Measurements from ENCODE around the gene UBE2N.

The UBE2N gene

GRCh38 chr12:93443576-93443975 lies 1.8 kb upstream of the UBE2N start:
- H3K27ac ChIP-seq: no peak overlapping the region
- TF ChIP-seq CTCF (conservative IDR thresholded peaks at IDR 0.05) (no peak), ZFX (IDR thresholded peaks at IDR 0.05) (no peak)

DNA sequence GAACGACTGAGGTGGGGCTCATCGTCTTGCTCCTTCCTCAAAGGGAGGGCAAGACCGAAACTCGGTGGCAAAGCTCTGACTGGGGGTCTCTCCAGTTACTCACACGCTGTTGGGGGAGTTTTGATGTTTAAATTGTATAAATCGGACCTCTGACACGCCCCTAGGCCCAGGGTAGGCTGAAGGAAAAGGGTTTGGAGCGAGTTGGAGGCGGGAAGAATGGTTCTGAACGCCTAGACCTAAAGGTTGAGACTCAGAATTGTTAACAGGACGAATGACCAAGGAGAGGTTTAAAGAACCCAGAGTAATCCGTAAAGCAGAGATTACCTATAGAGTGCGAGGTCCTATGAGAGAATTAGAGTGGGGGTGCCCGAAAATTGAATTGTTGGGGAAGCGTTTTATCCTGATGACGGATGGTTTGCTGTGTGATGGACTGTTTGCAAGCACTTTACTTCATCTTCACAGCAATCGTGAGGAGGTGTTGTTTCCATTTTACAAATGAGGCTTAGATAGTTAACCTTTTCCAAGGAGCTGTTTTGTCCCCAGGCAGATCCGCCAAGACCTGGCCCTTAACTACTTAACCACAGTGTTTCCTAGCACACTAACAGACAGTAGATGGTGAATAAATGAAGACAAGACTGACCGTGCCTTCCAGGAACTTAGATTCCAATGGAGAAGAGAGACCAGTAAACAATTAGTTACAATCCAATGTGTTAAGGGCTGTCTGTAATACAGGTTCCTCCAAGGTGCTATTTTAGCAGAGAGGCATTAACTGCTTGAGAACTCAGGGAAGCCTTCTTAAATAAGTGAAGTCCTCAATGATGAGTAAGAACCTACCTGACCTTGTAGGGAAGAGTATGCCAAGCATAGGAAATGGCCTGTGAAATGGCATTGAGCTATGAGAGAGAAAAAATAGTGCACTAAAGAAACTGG lies 929 bp upstream of the UBE2N start:
- H3K27ac ChIP-seq: peak overlapping the region; percentile 94
- TF ChIP-seq CTCF (conservative IDR thresholded peaks at IDR 0.05) (no peak), ZFX (IDR thresholded peaks at IDR 0.05) (no peak)

DNA sequence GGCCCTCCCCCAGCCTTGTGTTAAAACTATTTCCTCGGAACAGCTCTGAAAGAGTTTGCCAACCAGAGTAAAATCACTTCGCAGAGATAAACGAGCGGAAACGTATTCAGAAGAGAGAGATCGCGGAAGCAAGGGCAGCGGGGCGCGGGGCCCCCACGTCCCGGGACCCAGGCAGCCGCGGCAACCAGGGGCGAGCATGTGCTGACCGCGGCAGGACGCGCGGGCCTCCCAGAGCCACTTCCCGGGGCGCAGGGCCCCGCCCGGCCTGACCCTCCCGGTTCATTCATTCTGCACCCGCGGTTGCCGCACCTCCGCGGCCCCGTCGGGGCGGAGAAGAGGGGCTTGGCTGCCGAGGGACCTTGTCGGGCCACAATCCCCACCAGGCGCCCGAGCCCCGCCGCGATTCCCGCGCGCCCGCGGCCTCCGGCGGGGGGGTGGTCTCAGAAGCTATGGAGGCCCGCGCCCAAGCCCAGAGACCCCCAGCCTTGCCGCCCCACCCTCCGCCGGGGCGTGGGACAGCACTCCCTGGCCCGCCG lies 598 bp downstream of the UBE2N start:
- H3K27ac ChIP-seq: peak overlapping the region; percentile 94
- TF ChIP-seq ZFX (IDR thresholded peaks at IDR 0.05) (peak; percentile 69; the same call in 1 of the 2 replicates), CTCF (conservative IDR thresholded peaks at IDR 0.05) (no peak)

GRCh38 chr12:93440043-93440835 lies 1.5 kb downstream of the UBE2N start:
- H3K27ac ChIP-seq: peak overlapping the region; percentile 94
- TF ChIP-seq CTCF (conservative IDR thresholded peaks at IDR 0.05) (no peak), ZFX (IDR thresholded peaks at IDR 0.05) (no peak)

- TF ChIP-seq ZFX (IDR thresholded peaks at IDR 0.05): no peak
- no peak for TF ChIP-seq CTCF (conservative IDR thresholded peaks at IDR 0.05)
- no peak overlapping the region for H3K27ac ChIP-seq
Measured at GRCh38 chr12:93438266-93439050, 3.3 kb downstream of the UBE2N start.

GRCh38 chr12:93434256-93434865 lies 7.4 kb downstream of the UBE2N start:
- no peak overlapping the region for H3K27ac ChIP-seq
- TF ChIP-seq ZFX (IDR thresholded peaks at IDR 0.05): no peak
- no peak for TF ChIP-seq CTCF (conservative IDR thresholded peaks at IDR 0.05)

- peak overlapping the region; percentile 50 for H3K27ac ChIP-seq
Measured at GRCh38 chr12:93432031-93432430, 9.7 kb downstream of the UBE2N start.

Data from C4-2B (cell line).